Trophoblast cell (in vitro differentiated cells and primary cell): ENCODE results near the gene BCAP31.
"Not testable (repeated sequence)": the region's sequence is repeated elsewhere in the genome, so short reads cannot be mapped to it uniquely, and the experiment has no call there.

ENCODE experiments used
- DNase-seq, 2 donors: peaks; one replicate each; pipeline ENCODE4 v3.0.0-alpha.2; 2016
- H2AFZ ChIP-seq: 2 replicates; pipeline ENCODE4 v1.6.1; 2013; ENCODE audit warnings: low read length, moderate library complexity, mild to moderate bottlenecking; ENCODE audit not compliant: insufficient read depth, poor library complexity
- H2AK5ac ChIP-seq: 2 replicates; pipeline ENCODE4 v1.6.1; 2013; ENCODE audit warnings: mild to moderate bottlenecking, low read length
- H2BK120ac ChIP-seq: 2 replicates; pipeline ENCODE4 v1.6.1; 2013; ENCODE audit warnings: low read length, mild to moderate bottlenecking, moderate library complexity; ENCODE audit not compliant: insufficient read depth, poor library complexity
- H2BK12ac ChIP-seq: 2 replicates; pipeline ENCODE4 v1.6.1; 2013; ENCODE audit warnings: mild to moderate bottlenecking, low read length, moderate library complexity
- H2BK5ac ChIP-seq: 2 replicates; pipeline ENCODE4 v1.6.1; 2013; ENCODE audit warnings: low read length, low read depth, moderate library complexity, mild to moderate bottlenecking; ENCODE audit not compliant: poor library complexity
- H3K14ac ChIP-seq: 2 replicates; pipeline ENCODE4 v1.6.1; 2013; ENCODE audit warnings: mild to moderate bottlenecking, low read length
- H3K18ac ChIP-seq: 2 replicates; pipeline ENCODE4 v1.6.1; 2013; ENCODE audit warnings: mild to moderate bottlenecking, low read length
- H3K23ac ChIP-seq: 2 replicates; pipeline ENCODE4 v1.6.1; 2013; ENCODE audit warnings: low read length
- H3K27ac ChIP-seq: 2 replicates; pipeline ENCODE4 v1.5.1; 2013; ENCODE audit warnings: low read depth, mild to moderate bottlenecking, inconsistent platforms, low read length, moderate library complexity
- H3K27me3 ChIP-seq: 2 replicates; pipeline ENCODE4 v1.6.1; 2013; ENCODE audit warnings: inconsistent platforms, mild to moderate bottlenecking, low read length, moderate library complexity; ENCODE audit not compliant: insufficient read depth
- H3K36me3 ChIP-seq, 2 experiments: 1 replicate in 1 of 2; 2 replicates in 1 of 2; pipeline ENCODE4 v1.6.1; 2013; ENCODE audit warnings: low read length in 2 of 2, mild to moderate bottlenecking in 2 of 2, moderate library complexity in 1 of 2; ENCODE audit not compliant: insufficient read depth in 2 of 2, control insufficient read depth in 1 of 2
- H3K4ac ChIP-seq: 2 replicates; pipeline ENCODE4 v1.6.1; 2013; ENCODE audit warnings: low read depth, mild to moderate bottlenecking, low read length, moderate library complexity
- H3K4me1 ChIP-seq, 2 experiments: 1 replicate in 1 of 2; 2 replicates in 1 of 2; pipeline ENCODE4 v1.6.1; 2013; ENCODE audit warnings: low read length in 2 of 2, mild to moderate bottlenecking in 2 of 2, moderate library complexity in 1 of 2; ENCODE audit not compliant: insufficient read depth in 2 of 2, control insufficient read depth in 1 of 2
- H3K4me2 ChIP-seq: 2 replicates; pipeline ENCODE4 v1.6.1; 2013; ENCODE audit warnings: inconsistent platforms, mild to moderate bottlenecking, low read length, moderate library complexity
- H3K4me3 ChIP-seq: 2 replicates; pipeline ENCODE4 v1.5.1; 2013; ENCODE audit warnings: mild to moderate bottlenecking, low read depth, low read length, inconsistent platforms
- H3K79me1 ChIP-seq: one replicate; pipeline ENCODE4 v1.6.1; 2013; ENCODE audit warnings: low read length
- H3K79me2 ChIP-seq: 2 replicates; pipeline ENCODE4 v1.6.1; 2013; ENCODE audit warnings: low read length, mild to moderate bottlenecking; ENCODE audit not compliant: control insufficient read depth, insufficient read depth, poor library complexity
- H3K9ac ChIP-seq: 2 replicates; pipeline ENCODE4 v1.6.1; 2013; ENCODE audit warnings: mild to moderate bottlenecking, low read length
- H3K9me3 ChIP-seq: 2 replicates; pipeline ENCODE4 v1.6.1; 2013; ENCODE audit warnings: low read depth, mild to moderate bottlenecking, control low read depth, inconsistent platforms, low read length; ENCODE audit not compliant: insufficient read depth
- H4K12ac ChIP-seq: 2 replicates; pipeline ENCODE4 v1.6.1; 2013; ENCODE audit warnings: low read depth, mild to moderate bottlenecking, low read length, moderate library complexity
- H4K8ac ChIP-seq: 2 replicates; pipeline ENCODE4 v1.6.1; 2013; ENCODE audit warnings: low read depth, mild to moderate bottlenecking, low read length, moderate library complexity
- H4K91ac ChIP-seq: one replicate; pipeline ENCODE4 v1.6.1; 2013; ENCODE audit warnings: low read depth, mild to moderate bottlenecking, low read length, moderate library complexity
- WGBS: extraction: QIAGEN DNeasy Blood & Tissue Kit; methylation state at CpG from one replicate; pipeline ENCODE4 v1.1.7; 2013; ENCODE audit warnings: missing lambda C conversion rate; ENCODE audit not compliant: insufficient read length, insufficient coverage; ENCODE audit errors: extremely low coverage; 5-methylcytosine and 5-hydroxymethylcytosine counted together

BCAP31 gene

DNA sequence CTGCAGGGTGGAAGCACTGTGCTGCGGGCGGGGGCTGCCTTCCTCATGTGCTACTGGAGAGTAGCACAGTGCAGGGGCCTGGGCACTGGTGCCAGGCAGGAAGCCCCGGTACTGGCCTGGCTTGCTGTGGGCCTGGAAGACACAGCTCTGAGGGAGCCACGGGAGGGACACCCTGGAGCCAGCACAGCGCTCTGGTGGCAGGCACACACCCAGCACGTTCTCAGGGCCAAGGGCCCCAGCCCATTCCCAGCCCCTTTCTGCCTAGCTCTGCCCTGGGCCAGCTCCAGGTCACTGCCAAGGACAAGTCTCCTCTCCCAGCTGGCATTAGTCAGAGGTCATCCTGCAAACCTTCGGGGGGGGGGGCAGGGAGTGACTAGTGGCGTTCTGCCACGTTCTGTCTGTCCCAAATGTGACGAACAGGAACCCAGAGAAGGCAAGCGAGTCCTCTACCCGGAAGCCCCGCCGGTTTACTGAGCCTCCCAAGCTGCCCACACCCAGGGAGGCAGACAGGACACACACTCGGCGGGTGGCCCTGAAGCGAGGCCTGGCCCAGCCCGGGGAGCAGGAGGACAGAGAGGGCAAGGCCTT is 24.3 kb downstream of the BCAP31 start:
- not testable (repeated sequence) for H3K27me3 ChIP-seq, H3K23ac ChIP-seq, H2BK5ac ChIP-seq, H2AFZ ChIP-seq, H4K8ac ChIP-seq, H4K91ac ChIP-seq, H3K27ac ChIP-seq, H2BK120ac ChIP-seq, H2BK12ac ChIP-seq, H3K79me2 ChIP-seq, H3K14ac ChIP-seq, H3K9me3 ChIP-seq, DNase-seq, H3K9ac ChIP-seq, H3K4me1 ChIP-seq, H4K12ac ChIP-seq, H3K79me1 ChIP-seq, H3K4me3 ChIP-seq, H3K4ac ChIP-seq, H2AK5ac ChIP-seq, H3K18ac ChIP-seq, H3K4me2 ChIP-seq
- no CpG with 5 or more reads among the region's 18 CpGs for WGBS
- H3K36me3 ChIP-seq, result peaks cover 65 to 68% of the 10 kb centered on the region in 2 experiments

DNA sequence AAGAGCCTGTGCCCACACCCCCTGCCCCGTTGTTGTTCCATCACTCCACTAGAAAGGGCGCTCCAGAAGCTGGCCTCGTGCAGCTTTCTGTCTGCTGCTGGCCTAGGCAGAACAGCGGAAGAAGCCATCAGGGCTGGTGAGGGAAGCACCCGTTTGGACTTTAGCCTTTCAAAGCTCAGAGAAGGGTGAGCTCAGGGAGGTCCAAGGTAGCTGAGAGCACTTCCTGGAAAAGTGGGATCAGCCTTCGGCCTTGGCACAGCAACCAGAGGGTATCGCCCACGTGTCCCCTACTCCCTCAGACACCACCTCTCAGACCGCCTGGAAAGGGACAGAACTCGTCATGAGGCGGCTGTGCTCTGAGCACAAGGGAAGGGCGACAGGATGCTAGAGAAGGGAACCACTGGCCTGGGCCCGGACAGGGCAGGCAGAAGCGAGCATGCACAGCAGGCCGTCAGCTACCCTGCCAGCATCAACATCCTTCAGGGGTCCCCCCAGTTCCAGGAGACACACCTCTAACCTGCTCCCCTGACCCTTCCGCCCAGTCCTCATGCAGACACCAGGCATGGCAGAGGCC is 24.9 kb downstream of the BCAP31 start:
- H3K79me1 ChIP-seq, H4K8ac ChIP-seq, H3K4ac ChIP-seq, H3K14ac ChIP-seq, H3K27ac ChIP-seq, H2BK120ac ChIP-seq, H4K91ac ChIP-seq, H4K12ac ChIP-seq, H3K27me3 ChIP-seq, H3K4me2 ChIP-seq, H2BK12ac ChIP-seq, H2BK5ac ChIP-seq, H2AK5ac ChIP-seq, H3K9ac ChIP-seq, H2AFZ ChIP-seq, H3K23ac ChIP-seq, H3K9me3 ChIP-seq, H3K18ac ChIP-seq, DNase-seq, H3K79me2 ChIP-seq, H3K4me3 ChIP-seq, H3K4me1 ChIP-seq: not testable (repeated sequence)
- peaks cover 63 to 65% of the 10 kb centered on the region in 2 experiments for H3K36me3 ChIP-seq
- WGBS, result no CpG with 5 or more reads among the region's 16 CpGs

GRCh38 chrX:153697924-153698865 is 26.0 kb downstream of the BCAP31 start:
- Histone ChIP-seq H2AFZ (no peak overlapping the region), H3K4ac (no peak overlapping the region), H3K27ac (no peak overlapping the region), H4K91ac (no peak overlapping the region), H2BK120ac (no peak overlapping the region), H3K36me3 (peaks cover 53 to 59% of the 10 kb centered on the region in 2 experiments), H3K79me1 (no peaks in the 10 kb centered on the region), H3K18ac (no peak overlapping the region), H2BK5ac (no peak overlapping the region), H2AK5ac (no peak overlapping the region), H3K27me3 (no peaks in the 10 kb centered on the region), H3K14ac (no peak overlapping the region), H3K79me2 (no peaks in the 10 kb centered on the region), H3K23ac (no peak overlapping the region), H3K4me1 (peaks cover 3 to 4% of the 10 kb centered on the region in 2 experiments), H3K9ac (no peak overlapping the region), H3K9me3 (no peaks in the 10 kb centered on the region), H4K8ac (no peak overlapping the region), H3K4me3 (no peak overlapping the region), H3K4me2 (no peak overlapping the region), H2BK12ac (no peak overlapping the region), H4K12ac (no peak overlapping the region)
- no peak for DNase-seq
- WGBS, result no CpG with 5 or more reads among the region's 16 CpGs

- not testable (repeated sequence) for H3K27ac ChIP-seq, H2AFZ ChIP-seq, H3K79me1 ChIP-seq, H3K4me3 ChIP-seq, H3K4me2 ChIP-seq, H4K8ac ChIP-seq, H3K18ac ChIP-seq, H2BK120ac ChIP-seq, H4K91ac ChIP-seq, H3K14ac ChIP-seq, H3K23ac ChIP-seq, H3K9me3 ChIP-seq, H3K4ac ChIP-seq, H2BK12ac ChIP-seq, H3K9ac ChIP-seq, H4K12ac ChIP-seq, H3K27me3 ChIP-seq, H3K4me1 ChIP-seq, H2AK5ac ChIP-seq, H2BK5ac ChIP-seq, H3K79me2 ChIP-seq
- peaks cover 43 to 51% of the 10 kb centered on the region in 2 experiments for H3K36me3 ChIP-seq
- peak; percentile 65 to 79 for DNase-seq
- no CpG with 5 or more reads among the region's 16 CpGs for WGBS
Observed at GRCh38 chrX:153696986-153697722, 27.0 kb downstream of the BCAP31 start.
